AG09309 (cell line): ENCODE results near the gene DPPA3.

ENCODE experiments used
- DNase-seq: peaks from one replicate; pipeline ENCODE4 v3.0.0-alpha.2; 2010; ENCODE audit warnings: low read depth
- H3K4me3 ChIP-seq: 2 replicates; pipeline ENCODE4 v1.5.1; 2011; ENCODE audit warnings: mild to moderate bottlenecking, low read depth, low read length, moderate library complexity; ENCODE audit not compliant: control insufficient read depth
- CTCF ChIP-seq: IDR thresholded peaks from 2 replicates; pipeline ENCODE4 v1.5.1; 2011; ENCODE audit warnings: mild to moderate bottlenecking, low read depth, low read length, inconsistent platforms; ENCODE audit not compliant: insufficient read depth, control insufficient read depth; ENCODE audit errors: missing control alignments

The DPPA3 gene

GRCh38 chr12:7678744-7679143 lies 32.5 kb upstream of the DPPA3 start:
- no peak for DNase-seq
- no peak for TF ChIP-seq CTCF
- H3K4me3 ChIP-seq: no peak overlapping the region

- no peak for TF ChIP-seq CTCF
- no peak for DNase-seq
- no peak overlapping the region for H3K4me3 ChIP-seq
These were observed 31.8 kb upstream of the DPPA3 start for GRCh38 chr12:7679251-7680045.

GRCh38 chr12:7681535-7681934 lies 29.7 kb upstream of the DPPA3 start:
- H3K4me3 ChIP-seq: no peak overlapping the region
- no peak for DNase-seq
- TF ChIP-seq CTCF: no peak

GRCh38 chr12:7693793-7694192 lies 17.4 kb upstream of the DPPA3 start:
- H3K4me3 ChIP-seq: no peak overlapping the region
- DNase-seq: no peak
- TF ChIP-seq CTCF: no peak

- DNase-seq: no peak
- no peak for TF ChIP-seq CTCF
- no peak overlapping the region for H3K4me3 ChIP-seq
These were observed 16.5 kb upstream of the DPPA3 start for GRCh38 chr12:7694556-7695236.

GRCh38 chr12:7695237-7695560 lies 16.0 kb upstream of the DPPA3 start:
- no peak for TF ChIP-seq CTCF
- H3K4me3 ChIP-seq: no peak overlapping the region
- DNase-seq: no peak
